SU-DHL-6 (cell line): ENCODE data around the gene HDAC7.

ENCODE experiments used
- H2AFZ ChIP-seq: fragments of 200-600 bp; sonication (generic); 2 replicates; pipeline ENCODE4 v1.6.1; 2014; ENCODE audit warnings: low read depth, mild to moderate bottlenecking, moderate library complexity, mixed read lengths, antibody characterized with exemption, low read length; ENCODE audit not compliant: severe bottlenecking
- H3F3A ChIP-seq: fragments of 200-600 bp; shearing (Covaris generic); 2 replicates; pipeline ENCODE4 v1.6.0; 2016; ENCODE audit warnings: antibody characterized with exemption, mild to moderate bottlenecking; ENCODE audit not compliant: insufficient read depth
- H3K27ac ChIP-seq: fragments of 200-600 bp; sonication (generic); 2 replicates; pipeline ENCODE4 v1.5.1; 2016; ENCODE audit warnings: low read depth, mild to moderate bottlenecking, low read length, moderate library complexity, mixed read lengths
- H3K27me3 ChIP-seq: fragments of 200-600 bp; sonication (generic), shearing (Covaris generic); 2 replicates; pipeline ENCODE4 v1.6.0; 2014; ENCODE audit warnings: mild to moderate bottlenecking, low read length
- H3K36me3 ChIP-seq: fragments of 200-600 bp; sonication (generic); 2 replicates; pipeline ENCODE4 v1.6.1; 2014; ENCODE audit warnings: mild to moderate bottlenecking, low read length, mixed read lengths
- H3K4me2 ChIP-seq: fragments of 300-600, 200-600 bp; shearing (Covaris generic), sonication (generic); 2 replicates; pipeline ENCODE4 v1.6.0; 2014; ENCODE audit warnings: low read length, low read depth, mild to moderate bottlenecking; ENCODE audit not compliant: poor library complexity, severe bottlenecking
- H3K4me3 ChIP-seq: fragments of 200-600 bp; sonication (generic); 2 replicates; pipeline ENCODE4 v1.5.1; 2014; ENCODE audit warnings: antibody characterized with exemption, low read length, mild to moderate bottlenecking, mixed read lengths; ENCODE audit not compliant: insufficient read depth, poor library complexity, severe bottlenecking
- H3K79me2 ChIP-seq: fragments of 200-600 bp; sonication (generic); 2 replicates; pipeline ENCODE4 v1.6.1; 2014; ENCODE audit warnings: mild to moderate bottlenecking, low read length, moderate library complexity; ENCODE audit not compliant: insufficient read depth
- H3K9ac ChIP-seq: fragments of 200-600 bp; sonication (generic); 2 replicates; pipeline ENCODE4 v1.7.0; 2014; ENCODE audit warnings: mild to moderate bottlenecking, low read length
- H3K9me2 ChIP-seq: fragments of 200-600 bp; sonication (generic); replicated peaks from 2 replicates; pipeline ENCODE4 v1.6.1; 2014; ENCODE audit warnings: low read length; ENCODE audit not compliant: insufficient read depth
- H3K9me3 ChIP-seq: fragments of 200-600 bp; sonication (generic); 2 replicates; pipeline ENCODE4 v1.6.1; 2014; ENCODE audit warnings: low read length, mixed read lengths; ENCODE audit not compliant: insufficient read depth
- H4K20me1 ChIP-seq: fragments of 200-600 bp; sonication (generic); 2 replicates; pipeline ENCODE4 v1.6.1; 2014; ENCODE audit warnings: low read depth, mild to moderate bottlenecking, antibody characterized with exemption, low read length, moderate library complexity, mixed read lengths
- CTCF ChIP-seq: fragments of 200-600 bp; sonication (generic); IDR thresholded peaks from one replicate; pipeline ENCODE4 v1.5.1; 2017; ENCODE audit warnings: antibody characterized with exemption, mild to moderate bottlenecking, low read length, moderate library complexity; ENCODE audit not compliant: insufficient read depth, poor library complexity, severe bottlenecking
- EZH2phosphoT487 ChIP-seq: fragments of 200-600 bp; sonication (generic), shearing (Covaris generic); conservative IDR thresholded peaks from 2 replicates; pipeline ENCODE4 v1.6.1; 2018; ENCODE audit warnings: mild to moderate bottlenecking, antibody characterized with exemption, low read length, moderate library complexity, mixed read lengths

The HDAC7 gene

GRCh38 chr12:47829584-47829983 is 9.9 kb upstream of the HDAC7 start:
- Histone ChIP-seq H3K9ac (no peak overlapping the region), H3K36me3 (no peaks in the 10 kb centered on the region), H3K27ac (no peak overlapping the region), H3K4me2 (no peak overlapping the region), H3K9me2 (no peaks in the 10 kb centered on the region), H3K4me3 (no peak overlapping the region), H3K79me2 (no peaks in the 10 kb centered on the region), H3F3A (peaks cover 47% of the 10 kb centered on the region), H3K27me3 (no peaks in the 10 kb centered on the region), H3K9me3 (no peaks in the 10 kb centered on the region), H4K20me1 (no peaks in the 10 kb centered on the region), H2AFZ (no peak overlapping the region)
- TF ChIP-seq CTCF = no peak
- no peak for TF ChIP-seq EZH2phosphoT487

GRCh38 chr12:47828976-47829482 is 9.3 kb upstream of the HDAC7 start:
- Histone ChIP-seq H3K9ac (no peak overlapping the region), H3F3A (peaks cover 46% of the 10 kb centered on the region), H3K4me2 (no peak overlapping the region), H3K4me3 (no peak overlapping the region), H3K36me3 (no peaks in the 10 kb centered on the region), H4K20me1 (no peaks in the 10 kb centered on the region), H2AFZ (no peak overlapping the region), H3K27ac (no peak overlapping the region), H3K79me2 (no peaks in the 10 kb centered on the region), H3K9me3 (no peaks in the 10 kb centered on the region), H3K9me2 (no peaks in the 10 kb centered on the region), H3K27me3 (no peaks in the 10 kb centered on the region)
- no peak for TF ChIP-seq EZH2phosphoT487
- no peak for TF ChIP-seq CTCF

GRCh38 chr12:47828008-47828975 is 8.6 kb upstream of the HDAC7 start:
- Histone ChIP-seq H3F3A (peaks cover 38% of the 10 kb centered on the region), H3K27ac (no peak overlapping the region), H3K27me3 (no peaks in the 10 kb centered on the region), H3K4me3 (no peak overlapping the region), H3K36me3 (no peaks in the 10 kb centered on the region), H3K79me2 (no peaks in the 10 kb centered on the region), H3K9ac (no peak overlapping the region), H3K4me2 (peak overlapping the region; percentile 4), H4K20me1 (no peaks in the 10 kb centered on the region), H3K9me2 (no peaks in the 10 kb centered on the region), H3K9me3 (no peaks in the 10 kb centered on the region), H2AFZ (no peak overlapping the region)
- no peak for TF ChIP-seq EZH2phosphoT487

- H3K4me3 ChIP-seq = no peak overlapping the region
- no peaks in the 10 kb centered on the region for H3K27me3 ChIP-seq
- no peaks in the 10 kb centered on the region for H3K79me2 ChIP-seq
- H3K9me2 ChIP-seq = no peaks in the 10 kb centered on the region
- H3K9ac ChIP-seq = no peak overlapping the region
- TF ChIP-seq EZH2phosphoT487 (no peak), CTCF (no peak)
- H3K36me3 ChIP-seq = no peaks in the 10 kb centered on the region
- H3F3A ChIP-seq = peaks cover 19% of the 10 kb centered on the region
- no peaks in the 10 kb centered on the region for H4K20me1 ChIP-seq
- H2AFZ ChIP-seq = no peak overlapping the region
- peak overlapping the region; percentile 81 for H3K27ac ChIP-seq
- H3K9me3 ChIP-seq = no peaks in the 10 kb centered on the region
- H3K4me2 ChIP-seq = peak overlapping the region; percentile 43
Measured at GRCh38 chr12:47825173-47825639, 5.5 kb upstream of the HDAC7 start.
